GM12892 (cell line): ENCODE data around the gene CPXM2.

Experiments used
- POLR2A ChIP-seq: IDR thresholded peaks from 2 replicates; pipeline ENCODE4 v1.6.1; 2011; ENCODE audit warnings: low read depth, low read length, control low read depth
- POLR2AphosphoS5 ChIP-seq: IDR thresholded peaks from 2 replicates; pipeline ENCODE4 v1.6.1; 2011; ENCODE audit warnings: low read depth, low read length, control low read depth
- TAF1 ChIP-seq: IDR thresholded peaks from 2 replicates; pipeline ENCODE4 v1.6.1; 2011; ENCODE audit warnings: low read depth, mild to moderate bottlenecking, control low read depth, low read length, borderline replicate concordance

DNA sequence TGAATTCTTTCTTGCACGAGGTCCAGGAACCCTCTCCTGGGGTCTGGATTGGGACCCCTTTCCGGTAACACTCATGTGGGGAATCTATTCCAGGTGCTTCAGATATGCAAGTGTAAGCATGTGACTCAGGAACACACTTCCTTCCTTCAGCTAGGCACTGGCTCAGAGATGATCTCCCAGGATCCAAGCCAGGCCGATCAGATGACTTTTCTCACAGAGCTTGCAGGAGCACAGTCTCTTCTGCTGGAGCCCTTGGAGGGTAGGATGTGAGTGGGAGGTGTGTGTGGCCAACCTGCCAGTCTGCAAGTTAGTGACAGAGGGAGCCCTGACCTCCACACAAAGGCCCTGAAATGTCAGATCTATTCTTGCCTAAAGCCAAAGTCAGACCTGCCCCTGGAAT, 108.3 kb downstream of the CPXM2 start:
- TF ChIP-seq POLR2A (no peak), TAF1 (no peak), POLR2AphosphoS5 (no peak)
